NCI-H82 (cell line): Measurements from ENCODE around the gene SEMA3C.
A peak's percentile ranks its signal among the peaks of the same experiment; 100 is the strongest.

Experiments used
- DNase-seq: peaks from one replicate; lab custom pipeline; 2025; lab: John Stamatoyannopoulos, UW

The SEMA3C gene

DNA sequence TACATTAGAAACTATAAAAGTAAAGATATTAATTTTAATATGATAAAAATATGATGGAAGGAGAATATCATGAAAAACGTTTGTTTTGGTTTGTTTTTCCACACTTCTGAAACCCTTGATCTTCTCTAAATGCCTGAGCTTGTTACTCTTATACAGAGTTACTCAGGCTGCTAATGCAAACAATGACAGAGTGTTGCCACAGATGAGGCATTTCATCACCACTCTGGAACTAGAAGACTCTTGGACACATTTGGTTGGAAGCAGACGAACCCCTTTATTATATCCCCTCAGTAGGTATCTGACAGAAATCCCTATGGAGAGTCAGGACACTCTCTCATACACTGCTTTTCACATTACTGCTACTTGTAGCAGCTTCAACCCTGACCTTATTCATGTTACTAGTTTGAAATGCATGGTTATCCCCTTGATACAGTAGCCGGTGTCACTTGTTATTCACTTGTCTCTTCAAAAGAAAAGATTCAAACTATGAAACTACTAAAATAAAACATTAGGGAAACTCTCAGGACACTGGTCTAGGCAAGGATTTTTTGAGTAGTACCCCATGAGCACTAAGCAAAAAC is 66.9 kb downstream of the SEMA3C start:
- peak; percentile 39 for DNase-seq

DNA sequence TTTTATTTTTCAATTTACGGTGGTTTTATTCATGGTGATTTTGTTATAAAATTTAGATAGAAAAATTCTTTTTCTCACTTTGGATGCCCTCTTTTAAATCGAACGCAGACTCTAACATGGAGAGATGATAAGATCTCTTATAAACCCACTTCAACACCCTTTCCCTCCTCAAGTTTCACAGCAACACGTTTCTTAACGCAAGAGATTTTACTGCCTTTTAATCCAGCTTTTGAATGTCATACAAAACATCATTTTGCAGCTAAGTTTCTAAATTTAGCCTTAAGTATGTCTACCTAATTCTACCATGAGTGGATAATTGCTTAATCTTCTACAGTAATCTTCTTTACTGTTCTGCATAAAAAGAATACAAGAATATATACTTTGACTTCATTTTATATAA is 70.0 kb downstream of the SEMA3C start:
- DNase-seq = peak; percentile 85

DNA sequence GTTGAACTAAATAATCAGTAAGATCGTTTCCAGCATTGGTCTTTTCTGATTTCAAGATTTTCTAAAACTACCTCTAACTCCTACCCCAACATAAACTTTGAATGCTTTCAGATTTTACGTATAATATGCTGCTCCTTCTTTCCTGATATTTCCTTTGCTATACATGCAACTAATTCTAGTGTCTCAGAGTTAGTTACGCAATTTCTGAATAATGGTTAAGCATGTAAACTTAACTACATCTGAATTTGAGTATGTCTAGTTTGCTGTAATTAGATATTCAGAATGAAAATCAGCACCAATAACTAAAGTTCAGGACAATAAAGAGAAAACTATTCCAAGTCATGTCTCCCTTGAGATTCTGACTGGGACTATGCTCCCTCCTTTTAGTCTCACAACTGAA is 71.0 kb downstream of the SEMA3C start:
- DNase-seq = no peak

DNA sequence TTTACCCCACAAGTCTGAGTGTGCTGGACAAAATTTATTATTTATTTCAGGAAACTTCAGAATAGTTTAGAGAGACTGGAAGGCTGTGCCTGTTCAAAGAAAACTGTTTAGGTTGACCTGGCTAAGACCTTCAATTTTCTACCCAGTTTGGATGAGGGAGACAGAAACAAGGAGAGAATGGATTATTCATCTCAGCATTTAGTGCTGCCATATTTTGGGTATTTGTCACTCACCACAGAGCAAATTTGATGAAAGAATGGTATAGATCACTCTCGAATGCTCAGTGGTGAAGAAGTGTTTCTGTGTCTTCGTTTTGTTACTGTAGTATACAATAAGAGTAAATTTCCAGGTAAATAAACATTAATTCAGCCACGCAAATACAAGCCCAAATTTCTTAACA is 71.8 kb downstream of the SEMA3C start:
- no peak for DNase-seq

DNA sequence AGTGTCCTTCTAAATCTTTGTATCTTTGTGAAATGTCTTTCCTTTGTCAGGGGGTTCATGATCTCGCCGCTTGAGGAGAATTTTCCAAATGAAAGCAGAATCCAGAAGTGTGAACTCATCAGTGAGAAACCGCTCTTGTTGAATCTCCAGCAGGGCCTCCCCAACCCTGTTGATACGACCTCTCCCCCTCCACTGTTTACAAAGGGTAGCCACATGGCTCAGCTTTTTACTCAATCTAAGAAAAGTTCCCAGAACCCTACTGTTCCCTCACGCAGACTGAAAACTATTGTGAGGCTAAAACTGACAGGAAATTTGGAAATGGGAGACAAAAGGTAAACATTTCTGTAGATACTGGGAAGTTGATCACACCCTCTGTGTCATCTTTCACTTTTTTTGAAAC is 73.9 kb downstream of the SEMA3C start:
- no peak for DNase-seq

DNA sequence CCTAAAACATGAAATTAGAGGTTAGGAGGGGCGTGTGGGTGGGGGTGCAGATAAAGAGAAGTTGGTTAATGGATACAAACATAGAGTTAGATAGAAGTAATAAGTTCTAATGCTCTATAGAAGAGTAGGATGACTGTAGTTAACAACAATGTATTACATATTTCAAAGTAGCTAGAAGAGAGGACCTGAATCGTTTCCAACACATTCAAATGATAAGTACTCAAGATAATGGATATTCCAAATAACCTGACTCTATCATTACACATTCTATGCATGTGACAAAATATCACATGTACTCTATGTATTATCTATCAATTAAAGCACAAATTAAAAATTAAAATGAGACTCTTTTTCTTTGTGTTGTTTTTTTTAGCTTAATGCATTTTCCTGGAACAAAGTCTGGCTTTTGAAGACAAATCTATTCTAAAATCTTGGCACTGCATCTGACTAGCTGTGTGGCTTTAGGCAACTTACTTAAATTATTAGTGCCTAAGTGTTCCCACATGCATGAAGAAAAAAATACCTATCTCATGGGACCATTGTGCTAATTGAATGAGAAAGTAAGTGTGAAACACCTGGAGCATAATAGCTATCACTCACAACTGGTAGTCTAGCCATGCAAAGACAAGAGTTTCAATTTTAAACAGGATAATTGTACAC is 75.7 kb downstream of the SEMA3C start:
- peak; percentile 39 for DNase-seq

DNA sequence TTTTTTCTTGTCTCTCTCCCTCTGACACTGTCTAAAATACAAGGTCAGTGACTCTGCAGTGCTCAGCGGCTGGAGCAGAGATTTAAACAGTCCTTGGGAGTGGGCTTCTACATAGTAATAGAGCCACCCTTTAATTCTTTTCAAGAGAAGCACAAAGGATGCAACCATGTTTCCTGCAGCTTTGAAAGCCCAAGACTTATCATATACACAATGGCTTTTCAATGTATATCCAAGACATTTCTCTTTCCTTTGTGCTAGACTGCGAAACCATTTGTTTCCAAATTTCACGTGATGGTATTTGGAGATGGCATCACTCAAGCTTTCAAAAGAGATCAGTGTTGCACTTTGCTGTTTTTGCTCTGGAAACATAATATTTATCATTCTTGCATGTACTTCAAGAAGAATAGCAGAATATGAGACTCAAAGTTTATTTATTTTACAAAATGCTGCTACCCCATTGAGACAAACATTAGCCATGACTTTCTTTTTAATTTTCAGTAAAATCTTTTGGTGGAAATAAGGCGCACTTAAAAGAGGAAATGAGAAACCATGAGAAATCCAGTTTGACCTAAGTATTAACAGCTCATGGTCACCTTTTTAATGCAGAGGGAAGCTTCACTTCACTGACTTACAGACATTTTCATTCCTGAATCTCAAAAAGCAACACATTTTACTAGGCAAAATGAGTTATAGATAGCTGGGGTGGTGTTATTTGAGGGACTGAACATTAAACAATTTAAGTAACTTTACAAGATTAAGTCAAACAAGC is 76.6 kb downstream of the SEMA3C start:
- peak; percentile 29 for DNase-seq

DNA sequence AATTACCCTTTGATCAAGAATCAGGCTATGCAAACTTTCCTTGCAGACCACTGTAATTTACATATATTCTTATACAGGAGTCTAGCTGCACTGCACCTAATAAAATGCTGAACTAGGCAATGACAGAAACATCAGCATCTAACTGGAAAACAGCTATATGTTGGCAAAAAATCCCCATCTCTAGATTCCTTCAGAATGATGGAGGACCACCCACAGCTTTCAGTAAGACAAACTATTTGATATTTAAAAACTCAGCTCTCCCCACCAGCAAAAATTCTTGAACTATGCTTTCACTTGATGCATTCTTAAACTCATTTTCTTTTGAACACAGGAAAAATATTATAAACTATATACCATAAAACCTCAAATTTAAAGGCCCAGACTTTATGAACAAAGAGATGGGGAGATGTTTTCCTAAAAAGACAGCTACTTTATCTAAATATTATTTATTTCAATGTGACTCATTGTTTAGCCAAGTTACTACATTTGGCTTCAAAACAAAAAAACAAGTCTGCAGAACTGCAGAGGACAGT is 77.4 kb downstream of the SEMA3C start:
- no peak for DNase-seq

DNA sequence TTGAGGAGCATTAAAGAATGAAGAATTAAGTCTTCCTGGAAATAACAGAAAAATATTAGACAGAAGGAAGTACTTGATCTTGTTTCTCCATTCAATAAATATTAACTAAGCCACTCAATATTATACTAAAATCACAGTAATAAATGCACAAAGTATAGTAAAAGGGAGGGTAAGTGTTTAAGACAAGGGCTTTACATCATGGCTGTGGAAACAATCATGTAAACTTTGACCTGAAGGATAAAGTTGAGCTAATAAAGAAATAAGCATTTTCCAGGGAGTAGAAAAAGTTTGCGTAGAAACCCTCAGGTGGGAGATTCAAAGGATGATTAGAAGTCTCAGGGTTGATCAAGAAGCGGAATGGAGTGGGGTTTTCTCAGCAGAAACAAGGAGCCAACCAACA is 78.2 kb downstream of the SEMA3C start:
- DNase-seq = no peak

DNA sequence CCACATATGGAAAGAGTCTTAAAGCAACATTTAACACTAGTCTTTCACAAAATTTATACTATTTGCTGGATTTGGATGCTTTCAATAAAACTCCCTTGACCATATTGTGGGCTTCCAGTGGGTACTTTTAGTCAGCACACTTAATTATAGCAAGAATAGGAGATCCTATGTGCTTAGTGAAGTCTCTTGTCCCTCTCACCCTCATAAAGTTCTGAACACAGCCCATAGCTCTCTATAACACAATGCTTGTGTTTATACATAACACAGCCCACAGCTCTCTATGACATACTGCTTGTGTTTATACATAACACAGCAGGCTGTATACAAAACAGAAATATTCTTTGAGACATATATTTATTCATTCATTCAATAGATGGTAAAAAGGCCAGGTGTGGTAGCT is 79.0 kb downstream of the SEMA3C start:
- no peak for DNase-seq

DNA sequence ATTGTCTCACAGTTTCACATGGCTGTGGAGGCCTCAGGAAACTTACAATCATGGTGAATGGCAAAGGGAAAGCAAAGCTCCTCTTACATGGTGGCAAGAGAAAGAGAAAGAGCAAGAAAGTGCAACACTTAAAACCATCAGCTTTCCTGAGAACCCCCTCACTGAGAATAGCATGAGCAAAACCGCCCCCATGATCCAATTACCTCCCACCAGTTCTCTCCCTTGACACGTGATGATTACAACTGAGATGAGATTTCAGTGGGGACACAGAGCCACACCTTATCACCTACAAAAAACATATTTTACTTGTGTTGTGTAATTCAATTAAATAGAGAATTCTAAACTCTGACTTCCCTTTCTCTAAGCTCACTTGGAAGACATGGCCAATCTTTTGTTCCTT is 80.2 kb downstream of the SEMA3C start:
- peak; percentile 85 for DNase-seq

DNA sequence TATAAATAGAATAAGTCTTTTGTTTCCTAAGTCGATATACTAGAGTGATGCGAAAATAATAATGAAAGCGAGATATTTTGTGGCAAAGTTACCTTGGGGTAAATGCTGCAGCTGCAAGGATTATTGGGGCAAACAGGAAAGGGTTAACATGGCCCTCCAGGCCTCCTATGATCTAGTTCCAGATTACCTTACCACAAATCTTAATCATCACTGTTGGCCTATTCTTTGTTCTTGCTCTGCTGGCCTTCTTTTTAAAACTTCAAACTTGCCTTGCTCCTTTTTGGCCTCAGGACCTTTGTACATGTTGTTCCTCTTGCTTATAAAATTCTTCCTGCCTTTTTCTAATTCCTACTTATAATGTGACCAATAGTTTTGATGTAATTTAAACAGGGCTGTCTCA is 81.5 kb downstream of the SEMA3C start:
- DNase-seq = no peak

DNA sequence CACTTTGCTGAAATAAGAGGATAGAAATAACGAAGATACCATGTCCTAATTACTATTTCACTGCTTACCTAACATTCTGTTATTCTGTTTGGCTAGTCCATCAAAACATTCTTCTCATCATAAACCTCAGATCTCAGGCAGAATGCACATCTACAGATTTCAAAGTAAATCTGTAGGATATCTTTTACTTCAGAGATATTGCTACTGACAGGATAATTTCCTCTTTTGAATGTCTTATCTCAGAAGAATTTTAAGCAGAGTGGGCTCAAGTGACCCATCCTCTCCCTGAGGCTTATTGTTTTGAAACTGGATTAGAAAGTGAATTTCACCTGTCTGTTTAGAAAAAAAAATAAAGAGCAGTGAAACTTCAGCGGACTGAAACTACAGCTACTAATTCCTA is 83.6 kb downstream of the SEMA3C start:
- peak; percentile 22 for DNase-seq

DNA sequence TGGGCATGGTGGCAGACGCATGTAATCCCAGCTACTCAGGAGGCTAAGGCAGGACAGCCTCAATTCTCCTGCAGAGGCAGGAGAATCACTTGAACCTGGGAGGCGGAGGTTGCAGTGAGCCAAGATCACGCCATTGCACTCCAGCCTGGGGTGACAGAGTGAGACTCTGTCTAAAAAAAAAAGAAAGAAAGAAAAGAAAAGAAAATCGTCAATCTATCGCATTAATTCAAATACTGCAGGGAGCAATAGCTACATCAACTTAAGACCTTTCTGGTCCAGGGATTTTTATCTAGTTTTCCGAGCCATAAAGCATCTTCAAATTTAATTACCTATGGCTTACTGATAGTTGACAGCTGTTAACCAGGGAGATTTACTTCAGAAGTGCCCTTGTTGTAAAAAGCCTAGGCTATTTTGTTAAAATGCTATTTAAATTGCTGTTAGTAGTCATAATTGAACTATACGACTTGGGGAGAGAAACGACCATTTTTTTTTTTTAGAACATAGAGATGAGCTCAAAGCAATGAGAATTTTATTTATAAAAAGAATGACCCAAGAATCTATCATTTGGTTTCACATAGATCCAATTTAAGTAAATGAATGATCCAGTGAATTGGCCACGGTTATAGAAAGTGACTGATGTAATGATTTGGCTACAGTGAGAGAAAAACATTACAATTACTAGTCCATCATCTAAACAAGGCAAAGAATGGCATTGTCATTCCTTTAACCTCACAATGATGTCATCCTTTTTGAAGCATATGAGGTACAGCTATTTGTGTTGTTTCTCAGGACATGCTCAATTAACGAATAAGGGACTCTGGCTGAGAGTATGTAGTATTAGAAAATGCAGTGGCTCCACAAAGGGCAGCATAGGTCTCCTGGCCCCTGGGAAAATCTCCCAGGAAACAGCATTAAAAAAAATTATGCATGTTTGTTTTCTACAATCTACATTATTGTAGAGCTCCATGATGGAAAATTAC is 85.3 kb downstream of the SEMA3C start:
- DNase-seq = peak; percentile 94

DNA sequence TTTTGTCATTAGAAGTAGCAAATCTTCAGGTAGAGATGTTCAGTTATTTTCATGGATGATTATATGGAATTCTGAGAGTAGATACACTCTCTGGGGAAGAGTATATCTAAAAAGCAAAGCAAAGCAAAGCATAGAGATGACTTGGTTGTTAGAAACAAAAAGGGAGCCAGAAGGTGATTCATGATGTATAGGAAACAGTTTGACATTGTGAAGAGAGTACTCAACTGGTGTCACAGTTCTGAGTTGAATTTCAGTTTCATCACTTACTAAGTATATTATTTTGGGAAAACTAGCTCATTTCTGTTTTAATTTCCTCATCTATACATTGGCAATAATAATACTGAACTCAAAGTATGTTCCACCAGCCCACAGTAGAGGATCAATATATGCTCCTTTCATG is 86.8 kb downstream of the SEMA3C start:
- DNase-seq = no peak

DNA sequence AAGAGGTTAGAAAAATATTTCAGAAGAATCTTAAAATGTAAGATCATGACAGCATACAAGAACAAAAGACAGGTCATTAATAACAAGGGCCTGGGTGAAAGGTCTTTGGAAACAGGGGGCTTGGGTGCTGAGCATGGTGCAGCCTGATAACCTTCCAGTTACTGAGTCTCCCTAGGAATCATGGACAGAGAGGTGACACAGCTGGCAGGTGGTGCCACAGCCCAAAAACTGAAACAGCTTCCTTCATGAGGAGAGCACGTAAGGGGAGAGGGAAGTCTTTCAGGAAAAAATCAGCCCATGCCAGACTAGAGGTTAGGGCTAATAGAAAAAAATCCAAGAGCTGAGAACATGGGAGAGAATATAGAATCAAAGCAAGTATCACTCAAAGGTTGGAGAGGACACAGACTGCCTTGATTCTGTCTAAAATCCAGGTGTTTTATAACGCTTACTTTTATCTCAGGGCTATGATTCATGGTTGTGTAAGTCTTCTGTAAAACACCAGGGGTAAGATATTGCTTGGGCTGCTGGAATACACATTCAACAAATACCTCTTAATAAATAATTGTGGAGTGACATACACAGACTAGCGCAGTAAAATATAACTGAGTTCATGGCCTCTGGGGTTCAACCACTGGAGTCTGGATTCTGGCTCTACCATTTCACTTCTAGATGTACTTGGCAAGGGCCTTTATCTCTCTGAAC is 88.1 kb downstream of the SEMA3C start:
- peak; percentile 22 for DNase-seq

DNA sequence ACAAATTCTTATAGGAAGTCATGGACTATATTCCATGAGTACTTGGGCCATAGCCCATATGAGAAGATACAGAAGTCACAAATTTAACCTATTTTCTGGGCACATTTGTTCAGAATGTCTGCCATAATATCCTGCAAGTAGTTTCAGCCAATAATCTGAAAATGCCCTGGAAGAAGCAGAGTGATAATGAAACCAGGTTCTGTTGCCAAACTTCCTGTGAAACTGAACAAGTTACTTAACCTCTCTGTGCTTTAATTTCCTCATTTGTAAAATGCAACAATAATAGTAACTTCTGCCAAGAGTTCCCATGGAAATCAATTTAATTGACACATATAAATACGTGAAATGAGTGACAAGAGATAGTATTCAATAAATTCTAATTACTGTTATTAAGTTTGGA is 88.8 kb downstream of the SEMA3C start:
- no peak for DNase-seq

DNA sequence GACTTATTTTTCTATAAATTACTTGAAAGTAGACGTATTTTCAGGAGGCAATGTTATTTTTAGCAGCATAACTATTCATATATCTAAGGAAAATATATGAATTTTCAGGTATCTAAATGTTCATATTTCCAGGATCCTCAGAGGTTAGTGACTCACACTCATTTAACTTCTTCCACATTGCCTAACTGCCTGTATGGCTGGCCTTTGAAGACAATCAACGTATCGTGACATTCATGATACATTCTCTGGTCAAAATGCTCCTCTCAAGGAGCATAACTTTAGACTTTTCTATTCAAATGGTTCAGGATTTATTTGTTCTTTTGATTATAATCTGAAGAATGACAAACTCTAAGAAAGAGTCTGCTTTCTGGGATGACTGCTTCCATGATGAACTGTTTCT is 89.3 kb downstream of the SEMA3C start:
- DNase-seq = no peak

DNA sequence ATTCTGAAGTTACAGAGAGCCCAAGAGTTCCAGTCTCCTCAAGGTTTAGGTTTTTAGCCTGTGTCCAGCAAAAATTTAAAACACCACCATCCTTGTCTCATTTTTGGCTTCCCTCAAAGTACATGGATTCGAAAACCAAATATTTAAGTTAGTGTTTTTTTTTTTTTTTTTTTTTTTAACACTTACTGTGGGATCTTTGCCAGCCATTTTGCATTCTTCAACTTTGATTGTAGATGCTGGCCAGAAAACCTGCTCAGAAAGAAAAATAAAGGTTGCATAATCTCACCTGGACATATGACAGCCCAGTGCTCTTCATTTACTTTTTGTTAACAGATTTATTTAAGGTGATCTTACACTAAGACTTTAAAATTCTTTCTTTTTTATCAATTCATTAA is 91.6 kb downstream of the SEMA3C start:
- DNase-seq = no peak

DNA sequence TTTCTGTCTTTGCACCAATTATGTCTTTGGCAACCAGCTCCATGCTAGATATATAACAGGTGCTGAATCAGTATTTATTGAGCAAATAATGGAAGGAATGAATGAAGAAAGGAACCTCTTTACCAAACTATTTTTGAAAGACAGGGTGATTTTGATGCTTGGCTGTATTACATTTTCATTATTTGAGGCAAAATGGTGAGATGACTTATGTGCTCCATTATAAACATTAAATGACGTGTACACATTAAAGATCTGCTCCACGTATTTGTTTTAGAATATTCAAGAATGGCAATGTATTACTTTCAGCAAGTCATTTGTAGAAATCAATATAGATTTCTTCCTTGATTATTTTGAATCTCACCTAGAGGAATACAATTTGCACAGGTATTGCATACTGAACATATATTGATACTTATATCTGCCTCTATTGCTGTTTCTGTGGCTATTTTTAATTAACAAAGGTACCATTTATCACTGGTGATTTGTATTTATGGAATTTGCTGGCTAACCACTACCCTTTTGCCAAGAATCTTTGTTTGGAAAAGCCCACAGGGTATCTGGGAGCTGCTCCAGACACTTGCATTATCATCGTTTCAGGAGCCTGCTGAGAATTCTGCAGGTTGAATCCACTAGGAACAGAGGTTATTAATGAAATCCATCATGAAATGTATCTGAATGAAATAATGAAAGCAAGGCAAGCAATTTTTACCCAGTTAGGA is 92.2 kb downstream of the SEMA3C start:
- no peak for DNase-seq

DNA sequence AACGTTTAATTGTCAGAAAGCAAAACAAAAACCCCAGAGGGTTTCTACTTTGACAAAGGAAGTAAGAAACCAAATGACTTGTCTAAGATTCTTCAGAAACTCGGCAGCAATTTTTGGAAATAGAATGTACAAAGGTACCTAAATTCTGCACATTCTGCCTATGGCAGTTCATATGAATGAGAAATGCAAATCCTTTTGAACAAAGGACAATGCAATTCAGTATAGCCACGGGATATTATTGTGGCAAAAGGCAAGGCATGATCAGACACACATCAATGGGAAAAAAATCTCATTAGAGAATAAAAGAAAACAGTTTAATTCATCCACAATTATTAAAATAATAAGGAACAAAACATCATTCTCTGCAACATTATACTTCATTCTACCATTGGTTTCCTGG is 93.4 kb downstream of the SEMA3C start:
- DNase-seq = no peak
